GM12878 (cell line): ENCODE data around the gene ISG15.

Experiments used
- CBX5 ChIP-seq: sonication (generic); IDR thresholded peaks from 2 replicates; pipeline ENCODE4 v1.6.1; 2016; ENCODE audit warnings: low read depth, moderate library complexity, mild to moderate bottlenecking, inconsistent platforms
- CREB1 ChIP-seq: IDR thresholded peaks from 2 replicates; pipeline ENCODE4 v1.6.1; 2012; ENCODE audit warnings: low read depth, mild to moderate bottlenecking, inconsistent platforms
- PAX5 ChIP-seq: IDR thresholded peaks from 2 replicates; pipeline ENCODE4 v1.6.1; 2011; ENCODE audit warnings: low read depth, low read length, borderline replicate concordance
- RB1 ChIP-seq: fragments of 450-650 bp; formaldehyde crosslinking; IDR thresholded peaks from 2 replicates; pipeline ENCODE4 v1.6.1; 2017; ENCODE audit warnings: mild to moderate bottlenecking, borderline replicate concordance
- WRNIP1 ChIP-seq: IDR thresholded peaks from 2 replicates; pipeline ENCODE4 v1.6.1; 2011; ENCODE audit warnings: low read depth, low read length, improper control_type of control experiment, borderline replicate concordance
- ZNF24 ChIP-seq: fragments of 450-650 bp; IDR thresholded peaks from 2 replicates; pipeline ENCODE4 v1.6.1; 2017; ENCODE audit warnings: antibody characterized with exemption, mild to moderate bottlenecking
- TF ChIP-seq, protein P1 (sequence below), 3 experiments: IDR thresholded peaks in 2 of 3; conservative IDR thresholded peaks in 1 of 3; 2 replicates each; pipeline ENCODE4 v1.5.1; 2011; ENCODE audit warnings: low read depth in 3 of 3, low read length in 3 of 3, mild to moderate bottlenecking in 3 of 3, control low read depth in 2 of 3, moderate library complexity in 2 of 3, inconsistent platforms in 1 of 3, mixed read lengths in 1 of 3; ENCODE audit not compliant: control insufficient read depth in 2 of 3, insufficient read depth in 1 of 3; ENCODE audit errors: extremely low read depth in 1 of 3
- TF ChIP-seq, protein P2 (sequence below): IDR thresholded peaks from 2 replicates; pipeline ENCODE4 v1.6.1; 2011; ENCODE audit warnings: mild to moderate bottlenecking, low read depth, low read length, moderate library complexity; ENCODE audit not compliant: insufficient replicate concordance

DNA sequence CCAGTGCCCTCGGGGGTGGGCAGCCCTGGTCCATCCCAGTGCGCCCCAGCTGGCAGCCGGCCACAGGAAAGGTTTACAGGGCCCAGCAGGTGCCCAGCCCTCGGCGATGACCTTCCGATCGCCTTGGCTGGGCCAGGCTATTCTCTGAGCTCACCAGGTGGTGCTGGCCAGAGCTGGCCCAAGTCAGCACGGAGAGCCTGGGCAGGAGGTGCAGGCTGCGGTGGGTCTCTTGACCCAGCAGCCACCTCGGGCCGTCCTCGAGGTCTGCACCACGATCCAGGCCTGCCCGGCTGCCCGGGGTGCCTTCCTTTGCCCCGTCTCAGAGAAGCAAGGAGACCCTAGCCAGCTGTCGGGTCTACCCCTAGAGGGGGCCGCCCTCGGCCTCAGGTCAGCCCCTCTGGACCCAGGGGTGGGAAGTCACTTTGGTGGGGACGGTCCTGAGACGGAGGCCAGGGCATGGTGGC is 31.8 kb upstream of the ISG15 start:
- TF ChIP-seq CBX5: no peak
- TF ChIP-seq PAX5: no peak
- TF ChIP-seq RB1: no peak
- TF ChIP-seq, protein P1, sequence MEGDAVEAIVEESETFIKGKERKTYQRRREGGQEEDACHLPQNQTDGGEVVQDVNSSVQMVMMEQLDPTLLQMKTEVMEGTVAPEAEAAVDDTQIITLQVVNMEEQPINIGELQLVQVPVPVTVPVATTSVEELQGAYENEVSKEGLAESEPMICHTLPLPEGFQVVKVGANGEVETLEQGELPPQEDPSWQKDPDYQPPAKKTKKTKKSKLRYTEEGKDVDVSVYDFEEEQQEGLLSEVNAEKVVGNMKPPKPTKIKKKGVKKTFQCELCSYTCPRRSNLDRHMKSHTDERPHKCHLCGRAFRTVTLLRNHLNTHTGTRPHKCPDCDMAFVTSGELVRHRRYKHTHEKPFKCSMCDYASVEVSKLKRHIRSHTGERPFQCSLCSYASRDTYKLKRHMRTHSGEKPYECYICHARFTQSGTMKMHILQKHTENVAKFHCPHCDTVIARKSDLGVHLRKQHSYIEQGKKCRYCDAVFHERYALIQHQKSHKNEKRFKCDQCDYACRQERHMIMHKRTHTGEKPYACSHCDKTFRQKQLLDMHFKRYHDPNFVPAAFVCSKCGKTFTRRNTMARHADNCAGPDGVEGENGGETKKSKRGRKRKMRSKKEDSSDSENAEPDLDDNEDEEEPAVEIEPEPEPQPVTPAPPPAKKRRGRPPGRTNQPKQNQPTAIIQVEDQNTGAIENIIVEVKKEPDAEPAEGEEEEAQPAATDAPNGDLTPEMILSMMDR (IDR thresholded peaks at IDR 0.05 in 2 of 3, conservative IDR thresholded peaks at IDR 0.05 in 1 of 3; ENCODE audit: control insufficient read depth in 2 of 3, extremely low read depth in 1 of 3, insufficient read depth in 1 of 3, low read depth in 3 of 3, low read length in 3 of 3): no peak
- TF ChIP-seq WRNIP1: no peak
- TF ChIP-seq CREB1: no peak
- TF ChIP-seq ZNF24: no peak
- TF ChIP-seq, protein P2, sequence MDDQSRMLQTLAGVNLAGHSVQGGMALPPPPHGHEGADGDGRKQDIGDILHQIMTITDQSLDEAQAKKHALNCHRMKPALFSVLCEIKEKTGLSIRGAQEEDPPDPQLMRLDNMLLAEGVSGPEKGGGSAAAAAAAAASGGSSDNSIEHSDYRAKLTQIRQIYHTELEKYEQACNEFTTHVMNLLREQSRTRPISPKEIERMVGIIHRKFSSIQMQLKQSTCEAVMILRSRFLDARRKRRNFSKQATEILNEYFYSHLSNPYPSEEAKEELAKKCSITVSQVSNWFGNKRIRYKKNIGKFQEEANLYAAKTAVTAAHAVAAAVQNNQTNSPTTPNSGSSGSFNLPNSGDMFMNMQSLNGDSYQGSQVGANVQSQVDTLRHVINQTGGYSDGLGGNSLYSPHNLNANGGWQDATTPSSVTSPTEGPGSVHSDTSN: no peak
